BLaER1 (cell line): ENCODE data around the gene CLDN22.
"Not testable (repeated sequence)": the region's sequence is repeated elsewhere in the genome, so short reads cannot be mapped to it uniquely, and the experiment has no call there.

Source experiments
- H3K27ac ChIP-seq: shearing (Covaris generic); formaldehyde crosslinking; 2 replicates; pipeline ENCODE4 v1.8.1; 2022
- H3K27me3 ChIP-seq: shearing (Covaris generic); formaldehyde crosslinking; 2 replicates; pipeline ENCODE4 v1.8.1; 2022
- H3K36me3 ChIP-seq: shearing (Covaris generic); formaldehyde crosslinking; 2 replicates; pipeline ENCODE4 v1.8.1; 2022
- H3K4me1 ChIP-seq: shearing (Covaris generic); formaldehyde crosslinking; 2 replicates; pipeline ENCODE4 v1.8.1; 2022
- H3K4me2 ChIP-seq: shearing (Covaris generic); formaldehyde crosslinking; 2 replicates; pipeline ENCODE4 v1.8.1; 2022
- H3K4me3 ChIP-seq: shearing (Covaris generic); formaldehyde crosslinking; 2 replicates; pipeline ENCODE4 v1.8.1; 2022
- H3K9ac ChIP-seq: shearing (Covaris generic); formaldehyde crosslinking; 2 replicates; pipeline ENCODE4 v1.8.1; 2022
- H3K9me3 ChIP-seq: shearing (Covaris generic); formaldehyde crosslinking; 2 replicates; pipeline ENCODE4 v1.8.1; 2022
- H4K20me1 ChIP-seq: shearing (Covaris generic); formaldehyde crosslinking; 2 replicates; pipeline ENCODE4 v1.8.1; 2022
- Cebpa-rat ChIP-seq: shearing (Covaris generic); IDR thresholded peaks from 2 replicates; pipeline ENCODE4 v1.8.1; 2022

Gene CLDN22

DNA sequence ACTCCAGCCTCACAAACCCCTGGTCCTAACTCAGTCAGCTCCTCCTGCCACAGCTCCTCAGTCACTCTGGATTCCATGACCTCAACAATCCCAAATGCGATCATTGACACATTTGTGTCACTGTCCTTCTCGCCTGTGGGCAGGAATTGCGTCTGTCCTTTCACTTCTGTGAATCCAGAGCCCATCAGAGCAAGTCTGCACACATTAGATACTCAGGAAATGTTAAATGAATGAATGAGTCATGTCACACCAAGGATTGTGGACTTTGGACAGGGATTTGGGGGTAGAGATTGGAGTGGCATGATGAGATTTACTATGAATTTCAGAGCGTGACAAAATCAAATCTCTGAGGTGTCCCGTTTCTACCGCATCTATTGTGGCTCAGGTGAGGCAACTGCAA lies 13.9 kb upstream of the CLDN22 start:
- Histone ChIP-seq H3K27me3 (no peaks in the 10 kb centered on the region), H3K36me3 (no peaks in the 10 kb centered on the region), H3K4me1 (peaks cover 32% of the 10 kb centered on the region), H3K9ac (no peak overlapping the region), H4K20me1 (no peaks in the 10 kb centered on the region), H3K27ac (no peak overlapping the region), H3K4me3 (no peak overlapping the region), H3K9me3 (no peaks in the 10 kb centered on the region), H3K4me2 (no peak overlapping the region)
- no peak for TF ChIP-seq Cebpa-rat

GRCh38 chr4:183333202-183333601 lies 13.1 kb upstream of the CLDN22 start:
- Histone ChIP-seq H3K36me3 (no peaks in the 10 kb centered on the region), H3K4me1 (peaks cover 27% of the 10 kb centered on the region), H3K27me3 (no peaks in the 10 kb centered on the region), H3K9me3 (no peaks in the 10 kb centered on the region), H3K27ac (no peak overlapping the region), H4K20me1 (no peaks in the 10 kb centered on the region), H3K9ac (no peak overlapping the region), H3K4me3 (no peak overlapping the region), H3K4me2 (no peak overlapping the region)
- TF ChIP-seq Cebpa-rat: no peak

GRCh38 chr4:183332447-183332846 lies 12.4 kb upstream of the CLDN22 start:
- no peak overlapping the region for H3K4me2 ChIP-seq
- TF ChIP-seq Cebpa-rat: no peak

GRCh38 chr4:183330841-183331240 lies 10.8 kb upstream of the CLDN22 start:
- Histone ChIP-seq H3K36me3 (no peaks in the 10 kb centered on the region), H3K9me3 (peaks cover 7% of the 10 kb centered on the region), H3K4me1 (peaks cover 7% of the 10 kb centered on the region), H3K4me3 (no peak overlapping the region), H3K4me2 (no peak overlapping the region), H3K9ac (no peak overlapping the region), H4K20me1 (no peaks in the 10 kb centered on the region), H3K27me3 (no peaks in the 10 kb centered on the region), H3K27ac (no peak overlapping the region)
- TF ChIP-seq Cebpa-rat: no peak

More at GRCh38 chr4:183332447-183332846, 12.4 kb upstream of the CLDN22 start:
- Histone ChIP-seq H3K27me3 (no peaks in the 10 kb centered on the region), H3K36me3 (no peaks in the 10 kb centered on the region), H3K4me1 (peaks cover 19% of the 10 kb centered on the region), H3K4me3 (no peak overlapping the region), H3K27ac (no peak overlapping the region), H3K9me3 (no peaks in the 10 kb centered on the region), H4K20me1 (no peaks in the 10 kb centered on the region), H3K9ac (no peak overlapping the region)

- H3K9me3 ChIP-seq: peaks cover 7% of the 10 kb centered on the region
- H3K4me3 ChIP-seq: no peak overlapping the region
- no peak for TF ChIP-seq Cebpa-rat
- no peak overlapping the region for H3K9ac ChIP-seq
- H4K20me1 ChIP-seq: no peaks in the 10 kb centered on the region
- H3K4me1 ChIP-seq: peaks cover under 1% of the 10 kb centered on the region; the same call in 1 of the 2 replicates
- H3K4me2 ChIP-seq: no peak overlapping the region
- H3K27ac ChIP-seq: no peak overlapping the region
- H3K36me3 ChIP-seq: no peaks in the 10 kb centered on the region
- H3K27me3 ChIP-seq: no peaks in the 10 kb centered on the region
Measured at GRCh38 chr4:183329954-183330742, 10.1 kb upstream of the CLDN22 start.

- H3K9ac ChIP-seq: no peak overlapping the region
- peaks cover 7% of the 10 kb centered on the region for H3K9me3 ChIP-seq
- no peaks in the 10 kb centered on the region for H4K20me1 ChIP-seq
- no peak for TF ChIP-seq Cebpa-rat
- no peaks in the 10 kb centered on the region for H3K36me3 ChIP-seq
- H3K27ac ChIP-seq: no peak overlapping the region
- H3K4me2 ChIP-seq: no peak overlapping the region
- no peak overlapping the region for H3K4me3 ChIP-seq
- no peaks in the 10 kb centered on the region for H3K4me1 ChIP-seq
- H3K27me3 ChIP-seq: no peaks in the 10 kb centered on the region
Measured at GRCh38 chr4:183329244-183329643, 9.2 kb upstream of the CLDN22 start.

GRCh38 chr4:183328832-183329231 lies 8.8 kb upstream of the CLDN22 start:
- H3K27ac ChIP-seq: no peak overlapping the region
- no peak for TF ChIP-seq Cebpa-rat
- H3K27me3 ChIP-seq: no peaks in the 10 kb centered on the region
- no peak overlapping the region for H3K4me2 ChIP-seq
- H3K4me1 ChIP-seq: no peaks in the 10 kb centered on the region
- peaks cover 7% of the 10 kb centered on the region for H3K9me3 ChIP-seq
- H3K36me3 ChIP-seq: no peaks in the 10 kb centered on the region
- no peak overlapping the region for H3K9ac ChIP-seq
- H4K20me1 ChIP-seq: no peaks in the 10 kb centered on the region
- no peak overlapping the region for H3K4me3 ChIP-seq

DNA sequence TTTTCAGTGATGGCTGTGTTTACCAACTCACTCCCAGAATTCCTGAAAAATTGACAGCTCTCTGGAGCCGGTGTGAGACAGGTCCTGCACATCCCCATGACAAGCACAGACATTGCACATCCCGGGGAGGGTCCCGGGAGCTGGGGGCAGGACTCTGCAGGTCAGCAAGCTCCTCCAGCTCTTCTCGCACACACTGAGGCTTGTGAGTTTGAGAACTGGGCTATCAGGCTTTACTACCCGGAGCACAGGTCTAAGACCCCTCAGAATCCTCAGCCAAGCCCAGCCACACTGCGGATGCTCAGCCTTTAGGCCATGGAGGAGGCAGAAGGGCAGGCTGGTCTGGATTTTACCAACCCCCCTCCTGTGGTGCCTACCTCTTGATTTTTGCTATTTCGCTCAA lies 7.8 kb upstream of the CLDN22 start:
- Histone ChIP-seq H3K4me2 (no peak overlapping the region), H3K4me3 (no peak overlapping the region), H3K9me3 (peaks cover 7% of the 10 kb centered on the region), H3K27ac (no peak overlapping the region), H3K9ac (no peak overlapping the region), H4K20me1 (no peaks in the 10 kb centered on the region), H3K4me1 (no peaks in the 10 kb centered on the region), H3K36me3 (no peaks in the 10 kb centered on the region), H3K27me3 (no peaks in the 10 kb centered on the region)
- no peak for TF ChIP-seq Cebpa-rat

DNA sequence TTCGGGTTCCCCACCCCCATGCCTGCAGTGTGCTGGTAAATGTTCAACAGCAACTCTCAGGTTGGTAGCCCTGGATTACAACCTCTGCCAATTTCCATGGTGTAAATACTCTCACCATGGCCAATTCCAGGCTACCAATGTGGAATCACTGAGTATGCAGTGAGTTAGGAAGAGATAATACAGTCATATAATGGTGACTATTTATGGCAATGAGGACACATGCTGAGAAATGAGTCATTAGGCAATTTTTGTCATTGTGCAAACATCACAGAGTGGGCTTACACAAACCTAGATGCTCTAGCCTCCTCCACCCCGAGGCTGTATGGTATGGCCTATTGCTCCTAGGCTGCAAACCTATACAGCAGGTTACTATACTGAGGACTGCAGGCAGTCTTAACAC lies 6.8 kb upstream of the CLDN22 start:
- no peaks in the 10 kb centered on the region for H3K4me1 ChIP-seq
- H3K9ac ChIP-seq: no peak overlapping the region
- H3K4me2 ChIP-seq: no peak overlapping the region
- no peak for TF ChIP-seq Cebpa-rat
- H3K27me3 ChIP-seq: no peaks in the 10 kb centered on the region
- H4K20me1 ChIP-seq: no peaks in the 10 kb centered on the region
- H3K36me3 ChIP-seq: no peaks in the 10 kb centered on the region
- peaks cover 7% of the 10 kb centered on the region for H3K9me3 ChIP-seq
- H3K4me3 ChIP-seq: no peak overlapping the region
- no peak overlapping the region for H3K27ac ChIP-seq

DNA sequence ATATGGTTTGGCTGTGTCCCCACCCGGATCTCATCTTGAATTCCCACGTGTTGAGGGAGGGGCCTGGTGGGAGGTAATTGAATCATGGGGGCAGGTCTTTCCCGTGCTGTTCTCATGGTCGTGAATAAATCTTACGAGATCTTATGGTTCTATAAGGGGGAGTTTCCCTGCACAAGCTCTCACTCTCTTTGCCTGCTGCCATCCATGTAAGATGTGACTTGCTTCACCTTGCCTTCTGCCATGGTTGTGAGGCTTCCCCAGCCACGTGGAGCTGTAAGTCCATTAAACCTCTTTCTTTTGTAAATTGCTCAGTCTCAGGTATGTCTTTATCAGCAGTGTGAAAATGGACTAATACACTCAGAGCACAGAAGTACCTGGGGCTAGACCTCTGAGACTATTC lies 6.3 kb upstream of the CLDN22 start:
- H3K4me3 ChIP-seq, H3K4me1 ChIP-seq, H3K4me2 ChIP-seq, H3K27ac ChIP-seq, H3K27me3 ChIP-seq, H3K9me3 ChIP-seq, H3K9ac ChIP-seq, H3K36me3 ChIP-seq, H4K20me1 ChIP-seq: not testable (repeated sequence)

GRCh38 chr4:183324619-183325018 lies 4.5 kb upstream of the CLDN22 start:
- Histone ChIP-seq H3K9me3 (peaks cover 7% of the 10 kb centered on the region), H3K4me2 (no peak overlapping the region), H4K20me1 (no peaks in the 10 kb centered on the region), H3K9ac (no peak overlapping the region), H3K4me3 (no peak overlapping the region), H3K36me3 (no peaks in the 10 kb centered on the region), H3K4me1 (peaks cover 15% of the 10 kb centered on the region), H3K27me3 (no peaks in the 10 kb centered on the region), H3K27ac (no peak overlapping the region)
- TF ChIP-seq Cebpa-rat: no peak

DNA sequence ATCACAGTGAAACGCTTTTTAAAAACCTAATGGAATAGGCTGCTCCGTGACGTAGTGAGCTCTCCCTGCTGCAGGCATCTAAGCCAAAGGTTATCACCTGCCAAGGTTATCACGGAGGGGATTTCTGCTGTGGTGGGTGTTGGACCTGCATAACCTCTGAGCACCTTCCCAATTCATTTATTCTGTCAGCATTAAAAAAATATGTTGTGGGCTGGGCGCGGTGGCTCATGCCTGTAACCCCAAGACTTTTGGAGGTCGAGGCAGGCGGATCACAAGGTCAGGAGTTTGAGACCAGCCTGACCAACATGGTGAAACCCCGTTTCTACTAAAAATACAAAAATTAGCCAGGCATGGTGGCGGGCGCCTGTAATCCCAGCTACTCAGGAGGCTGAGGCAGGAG lies 4.0 kb upstream of the CLDN22 start:
- H4K20me1 ChIP-seq, H3K27me3 ChIP-seq, H3K4me3 ChIP-seq: not testable (repeated sequence)

More for the DNA sequence above, 4.0 kb upstream of the CLDN22 start:
- H3K4me2 ChIP-seq, H3K36me3 ChIP-seq, H3K27ac ChIP-seq, H3K9ac ChIP-seq, H3K9me3 ChIP-seq: not testable (repeated sequence)
- H3K4me1 ChIP-seq: peaks cover 15% of the 10 kb centered on the region
